IMR-90 (cell line): ENCODE measurements around the gene PRDM15. TPM values are rescaled to one million over a fixed set of nuclear protein-coding genes. Genes with fewer than 3 reads are reported as not detected.

Experiments
- ATAC-seq: fragments of 200-7000 bp; cut with Tn5 transposase; 2 replicates; pipeline ENCODE4 v1.9.1; 2020; ENCODE audit warnings: low read depth, mild to moderate bottlenecking, moderate library complexity
- BruUV-seq: library from RNA; stranded (reverse); fragments of 400-500 nt; replicated peaks from 2 replicates; lab custom pipeline; 2021; lab: Mats Ljungman, UMichigan
- CTCF ChIA-PET: fragments of 300-600 bp; formaldehyde crosslinking; extraction: SDS; loops from one replicate; lab custom pipeline; 2021; ENCODE audit warnings: antibody characterized with exemption; lab: Yijun Ruan, JAX
- POLR2A ChIA-PET: fragments of 300-600 bp; sonication (Branson Sonifier 250); formaldehyde crosslinking; loops from one replicate; lab custom pipeline; 2022; ENCODE audit warnings: antibody characterized with exemption; ENCODE audit not compliant: unreplicated experiment; lab: Charles Lee
- DNase-seq: peaks from one replicate; pipeline ENCODE4 v3.0.0; 2013
- H2AFZ ChIP-seq: replicated peaks from 2 replicates; pipeline ENCODE3; 2013; ENCODE audit warnings: low read length, mild to moderate bottlenecking; ENCODE audit not compliant: poor library complexity
- H2AK5ac ChIP-seq: 2 replicates; pipeline ENCODE4 v1.6.1; 2013; ENCODE audit warnings: low read depth, low read length, inconsistent platforms
- H2AK9ac ChIP-seq: replicated peaks from 2 replicates; pipeline ENCODE3; 2013; ENCODE audit warnings: mild to moderate bottlenecking, low read depth, low read length, moderate library complexity; ENCODE audit not compliant: poor library complexity
- H2BK120ac ChIP-seq: 2 replicates; pipeline ENCODE4 v1.6.1; 2013; ENCODE audit warnings: low read depth, low read length, inconsistent platforms
- H2BK15ac ChIP-seq: 3 replicates; pipeline ENCODE4 v1.6.1; 2013; ENCODE audit warnings: low read depth, low read length, inconsistent platforms
- H2BK20ac ChIP-seq: 2 replicates; pipeline ENCODE4 v1.6.1; 2013; ENCODE audit warnings: low read depth, mild to moderate bottlenecking, inconsistent platforms, low read length, moderate library complexity
- H2BK5ac ChIP-seq: 2 replicates; pipeline ENCODE4 v1.6.1; 2013; ENCODE audit warnings: mild to moderate bottlenecking, low read depth, low read length, inconsistent platforms; ENCODE audit not compliant: poor library complexity, severe bottlenecking
- H3K14ac ChIP-seq: replicated peaks from 2 replicates; pipeline ENCODE4 v1.6.1; 2013; ENCODE audit warnings: low read depth, low read length, inconsistent platforms
- H3K18ac ChIP-seq: 2 replicates; pipeline ENCODE4 v1.6.1; 2013; ENCODE audit warnings: low read depth, low read length, control low read depth
- H3K23ac ChIP-seq: 2 replicates; pipeline ENCODE4 v1.6.1; 2013; ENCODE audit warnings: low read depth, low read length, inconsistent platforms
- H3K27ac ChIP-seq: 2 replicates; pipeline ENCODE4 v1.5.1; 2013; ENCODE audit warnings: mild to moderate bottlenecking, control low read depth, low read length; ENCODE audit not compliant: insufficient read depth
- H3K27me3 ChIP-seq: 2 replicates; pipeline ENCODE4 v1.6.1; 2013; ENCODE audit warnings: low read length; ENCODE audit not compliant: control insufficient read depth, insufficient read depth
- H3K36me3 ChIP-seq: 2 replicates; pipeline ENCODE4 v1.6.1; 2013; ENCODE audit warnings: low read length, mixed read lengths; ENCODE audit not compliant: control insufficient read depth, insufficient read depth
- H3K4ac ChIP-seq: 2 replicates; pipeline ENCODE4 v1.6.1; 2013; ENCODE audit warnings: low read depth, low read length, inconsistent platforms
- H3K4me1 ChIP-seq: 2 replicates; pipeline ENCODE4 v1.6.1; 2013; ENCODE audit warnings: low read length, mixed read lengths; ENCODE audit not compliant: control insufficient read depth, insufficient read depth
- H3K4me2 ChIP-seq: 2 replicates; pipeline ENCODE4 v1.6.1; 2013; ENCODE audit warnings: low read depth, mild to moderate bottlenecking, control low read depth, low read length, moderate library complexity
- H3K4me3 ChIP-seq: 2 replicates; pipeline ENCODE4 v1.5.1; 2013; ENCODE audit warnings: low read depth, mild to moderate bottlenecking, control low read depth, low read length, moderate library complexity; ENCODE audit not compliant: insufficient read depth
- H3K56ac ChIP-seq: 2 replicates; pipeline ENCODE4 v1.6.1; 2013; ENCODE audit warnings: low read length, inconsistent platforms; ENCODE audit not compliant: insufficient read depth; ENCODE audit errors: extremely low read depth
- H3K79me1 ChIP-seq, 2 experiments: 2 replicates each; pipeline ENCODE4 v1.6.1; 2013; ENCODE audit warnings: low read length in 2 of 2, inconsistent platforms in 1 of 2, low read depth in 1 of 2
- H3K9ac ChIP-seq: 2 replicates; pipeline ENCODE4 v1.6.1; 2013; ENCODE audit warnings: low read depth, low read length, control low read depth
- H3K9me1 ChIP-seq: 2 replicates; pipeline ENCODE4 v1.6.1; 2013; ENCODE audit warnings: low read length, inconsistent platforms; ENCODE audit not compliant: insufficient read depth
- H3K9me3 ChIP-seq: 2 replicates; pipeline ENCODE4 v1.6.1; 2013; ENCODE audit warnings: low read length; ENCODE audit not compliant: control insufficient read depth, insufficient read depth
- H4K20me1 ChIP-seq: 2 replicates; pipeline ENCODE4 v1.6.1; 2013; ENCODE audit warnings: low read length, inconsistent platforms; ENCODE audit not compliant: insufficient read depth
- H4K5ac ChIP-seq: 2 replicates; pipeline ENCODE4 v1.6.1; 2013; ENCODE audit warnings: mild to moderate bottlenecking, low read depth, low read length, control low read depth
- H4K8ac ChIP-seq, 2 experiments: 2 replicates each; pipeline ENCODE4 v1.6.1; 2013; ENCODE audit warnings: low read depth in 2 of 2, low read length in 2 of 2, control low read depth in 1 of 2, inconsistent platforms in 1 of 2
- H4K91ac ChIP-seq: 2 replicates; pipeline ENCODE4 v1.6.1; 2013; ENCODE audit warnings: low read depth, low read length, inconsistent platforms; ENCODE audit not compliant: insufficient read depth
- BHLHE40 ChIP-seq: fragments of 150-350 bp; IDR thresholded peaks from 2 replicates; pipeline ENCODE4 v1.6.1; 2016; ENCODE audit warnings: mild to moderate bottlenecking, low read depth, low read length
- CEBPB ChIP-seq: IDR thresholded peaks from 2 replicates; pipeline ENCODE4 v1.6.1; 2012; ENCODE audit warnings: low read depth, low read length, improper control_type of control experiment
- CHD1 ChIP-seq: IDR thresholded peaks from 2 replicates; pipeline ENCODE4 v1.6.1; 2012; ENCODE audit warnings: low read depth, low read length, improper control_type of control experiment
- FOS ChIP-seq: fragments of 150-350 bp; IDR thresholded peaks from 2 replicates; pipeline ENCODE4 v1.6.1; 2016; ENCODE audit warnings: low read depth, low read length
- MAFK ChIP-seq: IDR thresholded peaks from 2 replicates; pipeline ENCODE4 v1.6.1; 2012; ENCODE audit warnings: low read depth, low read length, improper control_type of control experiment
- MAZ ChIP-seq: IDR thresholded peaks from 2 replicates; pipeline ENCODE4 v1.6.1; 2012; ENCODE audit warnings: low read depth, mild to moderate bottlenecking, low read length, improper control_type of control experiment, moderate library complexity, borderline replicate concordance
- MXI1 ChIP-seq: IDR thresholded peaks from 2 replicates; pipeline ENCODE4 v1.6.1; 2012; ENCODE audit warnings: low read depth, mild to moderate bottlenecking, low read length, moderate library complexity, borderline replicate concordance
- NFE2L2 ChIP-seq: fragments of 150-350 bp; IDR thresholded peaks from 2 replicates; pipeline ENCODE4 v1.6.1; 2016; ENCODE audit warnings: low read depth, mild to moderate bottlenecking, low read length
- POLR2A ChIP-seq: IDR thresholded peaks from 2 replicates; pipeline ENCODE4 v1.6.1; 2012; ENCODE audit warnings: mild to moderate bottlenecking, low read depth, low read length
- RAD21 ChIP-seq: IDR thresholded peaks from 2 replicates; pipeline ENCODE4 v1.6.1; 2012; ENCODE audit warnings: low read length, improper control_type of control experiment
- RCOR1 ChIP-seq: IDR thresholded peaks from 2 replicates; pipeline ENCODE4 v1.6.1; 2012; ENCODE audit warnings: mild to moderate bottlenecking, low read length, improper control_type of control experiment; ENCODE audit not compliant: insufficient replicate concordance
- RFX5 ChIP-seq: IDR thresholded peaks from 2 replicates; pipeline ENCODE4 v1.8.0; 2012; ENCODE audit warnings: low read depth, mild to moderate bottlenecking, low read length, moderate library complexity
- SMC3 ChIP-seq: fragments of 150-350 bp; IDR thresholded peaks from 2 replicates; pipeline ENCODE4 v1.6.1; 2016; ENCODE audit warnings: low read depth, mild to moderate bottlenecking, antibody characterized with exemption, low read length, moderate library complexity
- USF2 ChIP-seq: fragments of 150-350 bp; IDR thresholded peaks from 2 replicates; pipeline ENCODE4 v1.6.1; 2017; ENCODE audit warnings: mild to moderate bottlenecking, antibody characterized with exemption, low read length, low read depth
- WGBS, 2 experiments: methylation state at CpG; one replicate each; pipeline versions ENCODE4 v1.1.5 to v1.1.7; 2013; ENCODE audit warnings: missing lambda C conversion rate in 2 of 2; ENCODE audit not compliant: insufficient read length in 1 of 2; ENCODE audit errors: extremely low coverage in 2 of 2; 5-methylcytosine and 5-hydroxymethylcytosine counted together
- dilution Hi-C: fragments of 300-500 bp; cut with HindIII; formaldehyde crosslinking; loops from one replicate; pipeline ENCODE4 v1.14.3; 2018; ENCODE audit warnings: low sequenced_read_pairs; ENCODE audit not compliant: unreplicated experiment
- in situ Hi-C: fragments of 300-500 bp; cut with MboI; formaldehyde crosslinking; loops from 3 replicates; pipeline ENCODE4 v1.14.3; 2019; ENCODE audit warnings: low sequenced_read_pairs, inconsistent platforms, mixed read lengths
- intact Hi-C: fragments of 100-400 bp; cut with micrococcal nuclease; formaldehyde crosslinking; loops from 2 replicates; pipeline ENCODE4 v1.10.0; 2022
- polyA plus RNA-seq, 3 experiments: library from polyadenylated mRNA; depleted of rRNA; stranded (reverse); fragments of >200 nt; gene quantifications; 2 replicates each; pipeline ENCODE4 v1.2.3, GENCODE V29; 2012; ENCODE audit warnings: low replicate concordance in 1 of 3
- total RNA-seq: library from RNA; depleted of rRNA; stranded (reverse); fragments of >200 nt; gene quantifications from 2 replicates; pipeline ENCODE4 v1.2.3, GENCODE V29; 2012
- TF ChIP-seq, protein P1 (sequence below): fragments of 150-350 bp; IDR thresholded peaks from 2 replicates; pipeline ENCODE4 v1.6.1; 2016; ENCODE audit warnings: low read depth, mild to moderate bottlenecking, low read length, moderate library complexity, borderline replicate concordance
- TF ChIP-seq, protein P2 (sequence below): conservative IDR thresholded peaks from 2 replicates; pipeline ENCODE4 v1.5.1; 2012; ENCODE audit warnings: mild to moderate bottlenecking, low read depth, low read length, improper control_type of control experiment

The PRDM15 gene
- total and polyA plus RNA-seq, 2 of the 4 experiments (the other 2 are of a cell fraction): 7.3 to 8.8 TPM

DNA sequence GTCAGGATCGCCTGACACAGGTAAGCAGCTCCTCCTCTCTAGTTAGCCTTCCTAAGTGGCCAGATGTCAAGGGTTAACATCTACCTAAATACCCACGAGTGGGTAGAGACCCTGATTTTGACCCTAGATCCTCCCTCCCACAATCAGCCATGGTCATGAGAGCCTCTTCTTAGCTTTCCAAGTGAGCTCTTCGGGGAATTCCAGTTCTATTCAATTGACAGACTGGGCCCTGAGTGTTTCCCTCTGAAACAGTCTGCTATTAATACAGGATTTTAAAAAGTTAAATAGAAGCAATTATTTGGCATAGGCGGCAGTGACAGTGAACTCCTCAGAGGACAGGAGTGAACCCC, 46.6 kb upstream of the PRDM15 start:
- H2BK15ac ChIP-seq: no peak overlapping the region
- no peak overlapping the region for H2BK5ac ChIP-seq
- H2AK5ac ChIP-seq: peak overlapping the region; percentile 61; the same call in 1 of the 2 replicates
- DNase-seq (no peak), ATAC-seq (no peak)
- peak overlapping the region; percentile 81; the same call in 1 of the 2 replicates for H3K56ac ChIP-seq
- H3K27ac ChIP-seq: no peak overlapping the region
- no peak overlapping the region for H2BK20ac ChIP-seq
- dilution Hi-C loops (no loop called here), intact Hi-C loops (no loop called here), in situ Hi-C loops (no loop called here)
- CTCF ChIA-PET: interaction anchor here (1.4 kb wide), 1 partner anchor 10 kb away, joined by 3 read pairs; no protein-coding TSS in a partner anchor
- H4K91ac ChIP-seq: peak overlapping the region; percentile 27; the same call in 1 of the 2 replicates
- H3K4me2 ChIP-seq: peak overlapping the region; percentile 99
- H4K5ac ChIP-seq: peak overlapping the region; percentile 47; the same call in 1 of the 2 replicates
- H2AFZ ChIP-seq: no peak overlapping the region
- no peaks in the 10 kb centered on the region for H4K20me1 ChIP-seq
- no peak overlapping the region for H3K14ac ChIP-seq
- H3K4me3 ChIP-seq: no peak overlapping the region
- peaks cover 15% of the 10 kb centered on the region for H3K4me1 ChIP-seq
- H3K79me1 ChIP-seq: peaks cover 27 to 51% of the 10 kb centered on the region in 2 experiments
- no peak for TF ChIP-seq BHLHE40
- TF ChIP-seq CHD1: no peak
- TF ChIP-seq RAD21: no peak
- TF ChIP-seq MAZ: no peak
- no peak for TF ChIP-seq MXI1
- TF ChIP-seq, protein P1, sequence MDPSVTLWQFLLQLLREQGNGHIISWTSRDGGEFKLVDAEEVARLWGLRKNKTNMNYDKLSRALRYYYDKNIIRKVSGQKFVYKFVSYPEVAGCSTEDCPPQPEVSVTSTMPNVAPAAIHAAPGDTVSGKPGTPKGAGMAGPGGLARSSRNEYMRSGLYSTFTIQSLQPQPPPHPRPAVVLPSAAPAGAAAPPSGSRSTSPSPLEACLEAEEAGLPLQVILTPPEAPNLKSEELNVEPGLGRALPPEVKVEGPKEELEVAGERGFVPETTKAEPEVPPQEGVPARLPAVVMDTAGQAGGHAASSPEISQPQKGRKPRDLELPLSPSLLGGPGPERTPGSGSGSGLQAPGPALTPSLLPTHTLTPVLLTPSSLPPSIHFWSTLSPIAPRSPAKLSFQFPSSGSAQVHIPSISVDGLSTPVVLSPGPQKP: no peak
- TF ChIP-seq NFE2L2: no peak
- no peak for TF ChIP-seq MAFK
- no peak for TF ChIP-seq SMC3
- TF ChIP-seq CEBPB: no peak
- TF ChIP-seq POLR2A: no peak
- no peak for TF ChIP-seq FOS
- TF ChIP-seq USF2: no peak
- TF ChIP-seq RFX5: no peak
- TF ChIP-seq, protein P2, sequence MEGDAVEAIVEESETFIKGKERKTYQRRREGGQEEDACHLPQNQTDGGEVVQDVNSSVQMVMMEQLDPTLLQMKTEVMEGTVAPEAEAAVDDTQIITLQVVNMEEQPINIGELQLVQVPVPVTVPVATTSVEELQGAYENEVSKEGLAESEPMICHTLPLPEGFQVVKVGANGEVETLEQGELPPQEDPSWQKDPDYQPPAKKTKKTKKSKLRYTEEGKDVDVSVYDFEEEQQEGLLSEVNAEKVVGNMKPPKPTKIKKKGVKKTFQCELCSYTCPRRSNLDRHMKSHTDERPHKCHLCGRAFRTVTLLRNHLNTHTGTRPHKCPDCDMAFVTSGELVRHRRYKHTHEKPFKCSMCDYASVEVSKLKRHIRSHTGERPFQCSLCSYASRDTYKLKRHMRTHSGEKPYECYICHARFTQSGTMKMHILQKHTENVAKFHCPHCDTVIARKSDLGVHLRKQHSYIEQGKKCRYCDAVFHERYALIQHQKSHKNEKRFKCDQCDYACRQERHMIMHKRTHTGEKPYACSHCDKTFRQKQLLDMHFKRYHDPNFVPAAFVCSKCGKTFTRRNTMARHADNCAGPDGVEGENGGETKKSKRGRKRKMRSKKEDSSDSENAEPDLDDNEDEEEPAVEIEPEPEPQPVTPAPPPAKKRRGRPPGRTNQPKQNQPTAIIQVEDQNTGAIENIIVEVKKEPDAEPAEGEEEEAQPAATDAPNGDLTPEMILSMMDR: no peak
- no peak for TF ChIP-seq RCOR1
- H3K36me3 ChIP-seq: no peaks in the 10 kb centered on the region; the same call in 1 of the 2 replicates
- H2AK9ac ChIP-seq: no peak overlapping the region
- no peaks in the 10 kb centered on the region for H3K27me3 ChIP-seq
- WGBS, 2 experiments: no CpG with 5 or more reads among the region's 4 CpGs
- H3K9me1 ChIP-seq: peaks cover 19% of the 10 kb centered on the region
- H3K4ac ChIP-seq: peak overlapping the region; percentile 34
- no TSS peak for BruUV-seq
- H4K8ac ChIP-seq: peak overlapping the region; percentile 57 to 95; a peak in 3 of 4 replicates
- H3K18ac ChIP-seq: peak overlapping the region; percentile 36
- 0 out of 2 replicates have a peak overlapping the region, but pooled peaks have one; percentile 88 for H2BK120ac ChIP-seq
- no peaks in the 10 kb centered on the region for H3K9me3 ChIP-seq
- POLR2A ChIA-PET: interaction anchor here (0.6 to 1.3 kb wide), 2 partner anchors 14 to 32 kb away, joined by 3 to 15 read pairs; no protein-coding TSS in a partner anchor
- H3K9ac ChIP-seq: peak overlapping the region; percentile 95; the same call in 1 of the 2 replicates
- H3K23ac ChIP-seq: peak overlapping the region; percentile 87; the same call in 1 of the 2 replicates
